Dermis microvascular lymphatic vessel endothelial cell (primary cell): Measurements from ENCODE around the gene FAM89B. TPM values are rescaled to one million over a fixed set of nuclear protein-coding genes. Genes with fewer than 3 reads are reported as not detected.

Experiments
- DNase-seq, 2 donors: peaks; one replicate each; pipeline versions ENCODE4 v3.0.0 to v3.0.0-alpha.2; 2010; ENCODE audit warnings: low read depth in 2 of 2
- total RNA-seq: library from RNA; depleted of rRNA; stranded (reverse); fragments of >200 nt; gene quantifications from 2 replicates; pipeline ENCODE4 v1.2.1, GENCODE V29; 2014

The FAM89B gene
- total RNA-seq, 1 donor from 2014 or later = 12.2 TPM

DNA sequence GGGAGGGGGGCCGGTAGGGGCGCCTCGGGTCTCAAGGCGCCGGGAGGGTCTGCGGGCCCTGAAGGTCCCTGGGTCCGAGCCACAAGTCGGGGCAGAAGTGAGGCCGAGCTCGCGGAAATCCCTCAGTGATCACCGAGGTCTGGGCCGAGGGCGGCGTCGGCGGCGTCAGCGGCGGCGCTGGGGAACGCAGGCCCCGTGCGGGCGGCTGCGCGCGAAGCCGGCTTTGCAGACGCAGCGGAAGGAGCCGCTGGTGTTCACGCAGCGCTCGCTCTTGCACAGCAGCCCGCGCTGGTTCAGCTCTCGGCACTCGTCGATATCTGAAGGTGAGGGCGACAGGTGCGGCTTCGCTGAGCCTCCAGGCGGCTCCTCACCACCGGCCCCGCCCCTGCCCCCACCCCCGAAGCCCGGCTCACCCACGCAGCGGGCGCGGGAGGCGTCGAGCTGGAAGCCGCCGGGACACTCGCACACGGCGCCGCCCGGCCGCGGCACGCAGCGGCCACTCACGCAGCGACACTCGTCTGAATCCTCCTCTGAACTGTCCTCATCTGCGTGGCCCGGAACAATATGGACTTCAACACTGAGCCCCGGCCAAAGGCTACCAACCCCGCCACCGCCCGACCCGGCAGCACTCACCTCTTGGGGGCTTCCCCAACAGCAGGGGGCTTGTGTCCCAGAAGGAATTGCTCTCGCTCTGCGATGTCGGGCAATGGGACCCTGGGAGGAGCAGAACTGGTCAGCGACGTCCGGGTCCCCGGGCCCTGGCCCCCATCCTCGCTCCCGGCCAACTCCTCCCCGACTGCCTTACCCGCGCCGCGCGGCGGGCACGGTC is 33.2 kb upstream of the FAM89B start:
- no peak for DNase-seq

DNA sequence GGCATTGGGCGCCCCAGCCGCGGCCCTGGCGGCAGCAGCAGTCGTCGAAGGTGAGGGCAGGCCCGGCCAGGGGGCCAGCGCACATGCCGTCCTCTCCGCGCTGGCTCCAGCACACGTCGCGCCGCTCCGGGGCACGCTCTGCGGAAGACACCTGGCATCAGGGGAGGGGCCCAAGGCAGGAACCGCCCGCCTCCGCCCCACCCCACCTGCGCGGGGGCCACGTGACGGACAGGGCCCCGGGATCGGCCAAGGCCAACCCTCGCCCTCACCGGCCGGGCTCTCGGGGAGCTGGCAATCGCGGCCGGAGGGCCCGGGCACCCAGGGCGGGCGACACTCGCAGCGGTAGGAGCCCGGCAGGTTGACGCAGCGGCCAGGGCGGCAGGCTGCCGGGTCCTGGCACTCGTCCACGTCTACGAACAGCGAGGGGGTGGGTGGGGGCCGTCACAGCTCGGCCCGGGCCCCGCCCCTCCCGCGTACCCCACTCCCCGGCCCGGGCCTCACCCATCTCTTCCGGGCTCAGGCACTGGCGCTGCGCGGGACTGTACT is 32.5 kb upstream of the FAM89B start:
- DNase-seq = peak in 1 of 2 donors; percentile 16

DNA sequence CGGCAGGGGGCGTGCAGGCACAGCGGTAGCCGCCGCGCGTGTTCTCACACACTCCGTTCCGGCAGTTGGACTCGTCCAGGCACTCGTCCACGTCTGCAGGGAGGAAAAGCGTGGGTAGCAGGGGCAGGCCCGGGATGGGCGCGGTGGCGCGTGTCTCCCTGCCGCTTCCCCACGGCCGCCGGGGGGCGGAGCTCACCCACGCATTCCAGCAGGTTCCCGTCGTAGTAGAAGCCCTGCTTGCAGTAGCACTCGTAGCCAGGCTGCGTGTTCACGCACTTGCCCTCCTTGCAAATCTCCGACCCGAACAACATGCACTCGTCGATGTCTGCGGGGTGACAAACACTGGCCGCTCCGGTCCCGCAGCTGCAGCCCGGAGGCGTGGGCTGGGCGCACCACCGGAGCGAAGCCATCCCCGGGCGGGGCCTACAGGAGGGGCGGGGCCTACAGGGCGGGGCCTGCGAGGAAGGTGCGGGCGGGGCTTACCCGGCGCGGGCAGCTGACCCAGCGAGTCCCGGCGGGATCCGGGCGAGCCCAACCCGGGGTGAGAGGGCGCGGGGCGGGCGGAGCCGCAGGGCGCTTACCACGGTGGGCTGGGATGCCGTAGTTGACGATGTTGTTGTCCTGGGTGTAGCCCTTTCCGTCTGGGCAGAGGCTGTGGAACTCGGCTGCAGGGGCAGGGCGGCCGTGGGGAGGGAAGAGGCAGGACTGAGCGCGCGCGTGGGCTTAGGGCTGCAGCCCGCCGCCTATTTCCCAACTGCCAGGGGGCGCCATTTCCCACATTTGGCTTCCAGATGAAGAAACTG is 31.8 kb upstream of the FAM89B start:
- DNase-seq = peak; percentile 62 to 89

DNA sequence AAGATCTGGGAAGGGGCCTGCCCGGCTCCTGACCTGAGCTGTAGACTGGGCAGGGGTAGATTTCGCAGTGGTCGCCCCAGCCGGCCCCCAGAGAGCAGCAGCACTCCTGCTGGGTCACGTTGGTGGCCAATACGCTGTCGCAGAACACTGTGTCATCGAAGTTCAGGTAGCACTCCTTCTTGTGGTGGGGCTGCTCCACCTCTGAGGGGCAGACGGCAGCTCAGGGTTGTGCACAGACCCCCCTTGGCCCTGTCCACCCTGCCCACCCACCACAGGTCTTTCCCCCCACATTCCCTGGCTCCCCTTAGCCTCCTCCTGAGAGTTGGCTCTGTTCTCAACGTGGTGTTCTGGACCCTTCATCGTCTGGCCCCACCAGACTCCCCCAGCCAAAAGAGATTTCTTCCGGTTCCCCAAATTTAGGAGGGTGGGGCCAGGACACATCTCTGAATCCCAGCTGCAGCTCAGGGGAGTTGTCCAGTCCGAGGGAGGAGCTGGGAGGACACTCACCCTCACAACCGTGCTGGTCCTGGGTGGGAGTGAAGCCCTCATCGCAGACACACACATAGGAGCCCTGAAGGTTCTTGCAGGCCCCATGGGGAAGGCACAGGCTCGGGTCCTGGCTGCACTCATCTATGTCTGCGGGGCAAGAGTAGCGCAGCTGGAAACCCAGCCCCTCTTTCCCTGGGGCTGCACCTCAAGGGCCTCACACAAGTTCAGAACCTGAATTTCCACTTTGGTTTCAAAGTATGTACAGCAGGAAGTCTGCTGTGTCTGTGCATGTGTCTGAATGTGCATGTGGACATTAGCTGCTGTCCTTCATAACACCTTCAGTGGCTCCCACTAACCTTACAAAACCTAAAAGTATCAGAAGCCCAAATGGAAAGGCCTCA is 31.0 kb upstream of the FAM89B start:
- DNase-seq = no peak

DNA sequence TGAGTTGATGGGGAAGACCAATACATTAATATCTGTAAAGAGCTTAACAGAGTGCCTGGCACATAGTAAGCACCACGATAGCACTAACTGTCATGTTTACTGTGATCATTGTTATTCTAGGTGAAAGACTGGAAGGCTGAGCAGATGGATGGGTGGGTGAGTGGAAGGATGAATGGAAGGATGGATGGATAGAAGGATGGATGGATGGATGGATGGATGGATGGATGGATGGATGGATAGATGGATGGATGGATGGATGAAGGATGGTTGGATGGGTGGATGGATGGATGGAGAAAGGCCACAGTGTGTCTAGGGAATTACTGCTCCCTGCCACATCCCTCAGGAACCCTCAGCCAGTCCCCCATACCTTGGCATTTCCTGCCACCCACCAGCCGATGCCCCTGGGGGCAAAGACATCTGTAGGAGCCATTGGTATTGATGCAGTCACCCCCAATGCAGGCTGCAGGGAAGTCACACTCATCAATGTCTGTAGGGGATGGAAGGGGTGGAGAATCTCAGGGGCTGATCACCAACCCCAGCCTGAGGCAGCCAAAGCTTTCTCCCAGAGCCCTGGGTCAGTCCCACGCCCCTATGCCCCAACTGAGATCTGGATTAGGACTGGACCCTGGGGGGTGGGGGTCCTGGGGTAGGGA is 29.5 kb upstream of the FAM89B start:
- no peak for DNase-seq

DNA sequence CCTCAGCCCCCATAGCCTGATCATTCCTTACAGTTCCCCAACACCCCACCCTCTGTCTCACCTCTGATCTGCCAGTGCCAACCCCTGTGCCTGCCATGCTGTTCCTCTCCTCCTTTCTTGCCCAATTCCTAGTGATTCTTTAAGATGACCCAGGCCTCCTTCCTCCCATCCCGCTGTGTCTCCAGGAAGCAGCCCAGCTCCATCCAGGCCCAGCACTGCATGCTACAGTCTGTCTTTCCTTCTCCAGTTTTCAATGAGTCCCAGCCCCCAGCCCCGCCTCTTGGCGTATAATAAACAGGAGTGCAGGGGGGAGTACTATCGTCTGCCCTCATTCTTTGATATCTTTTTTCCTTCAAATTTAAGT is 26.5 kb upstream of the FAM89B start:
- DNase-seq = no peak

DNA sequence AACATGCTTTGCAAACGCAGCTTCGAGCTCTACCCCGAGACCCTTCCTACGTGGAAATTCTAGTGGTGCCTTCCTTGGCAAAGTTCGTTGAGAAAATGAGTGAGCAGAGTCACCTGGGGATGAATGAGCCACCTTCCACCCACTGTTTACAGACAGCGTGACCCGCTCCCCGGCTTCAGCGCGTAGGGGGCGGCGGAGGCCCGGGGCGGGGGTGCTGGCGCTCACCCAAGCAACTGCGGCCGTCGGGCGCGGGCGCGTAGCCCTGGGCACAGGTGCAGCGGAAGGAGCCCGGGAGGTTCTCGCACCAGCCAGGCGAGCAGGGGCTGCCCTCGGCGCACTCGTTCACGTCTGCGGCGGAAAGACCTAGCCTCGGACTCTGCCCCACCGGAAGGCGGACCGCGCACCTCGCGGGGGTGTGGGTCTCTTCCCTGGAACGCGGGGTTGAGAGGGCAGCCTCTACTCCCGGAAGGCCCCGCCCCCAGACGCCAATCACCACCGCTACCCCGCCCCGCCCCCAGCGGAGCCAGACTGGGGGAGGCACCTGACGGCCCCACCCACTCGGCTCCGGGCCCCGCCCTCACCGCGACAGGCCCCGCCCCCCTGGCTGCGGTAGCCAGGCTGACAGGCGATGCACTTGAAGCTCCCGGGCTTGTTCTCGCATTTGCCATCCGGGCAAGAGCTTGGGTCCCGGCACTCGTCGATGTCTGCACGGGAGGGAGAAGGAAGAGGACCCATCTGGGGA is 25.9 kb upstream of the FAM89B start:
- DNase-seq = peak; percentile 36 to 70

DNA sequence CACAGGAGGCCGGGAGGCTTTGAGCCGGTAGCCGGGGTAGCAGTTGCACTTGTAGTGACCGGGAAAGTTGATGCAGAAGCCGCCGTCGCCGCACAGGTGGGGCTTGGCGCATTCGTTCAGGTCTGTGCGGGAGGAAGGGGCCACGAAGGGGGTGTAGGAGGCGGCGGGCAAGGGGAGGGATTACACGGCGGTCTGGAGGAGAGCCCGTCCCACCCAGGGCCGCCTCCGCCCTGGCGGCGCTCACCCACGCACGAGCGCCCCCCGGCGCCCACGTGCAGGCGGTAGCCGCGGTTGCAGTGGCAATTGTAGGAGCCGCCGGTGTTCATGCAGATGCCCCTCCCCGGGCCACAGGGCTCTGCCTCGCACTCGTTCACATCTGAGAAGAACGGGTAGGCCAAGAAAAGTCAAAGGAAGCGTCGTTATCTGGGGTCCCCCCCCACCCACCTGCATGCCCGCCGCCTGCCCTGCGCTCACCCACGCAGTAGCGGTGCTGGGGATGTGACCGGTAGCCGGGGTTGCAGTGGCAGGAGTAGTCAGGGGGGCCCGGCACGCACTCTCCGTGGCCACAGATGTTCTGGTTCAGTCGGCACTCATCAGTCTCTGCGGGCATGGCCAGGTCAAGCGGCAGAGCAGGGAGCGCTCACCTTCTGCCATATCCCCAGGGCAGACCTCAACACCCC is 24.8 kb upstream of the FAM89B start:
- no peak for DNase-seq

DNA sequence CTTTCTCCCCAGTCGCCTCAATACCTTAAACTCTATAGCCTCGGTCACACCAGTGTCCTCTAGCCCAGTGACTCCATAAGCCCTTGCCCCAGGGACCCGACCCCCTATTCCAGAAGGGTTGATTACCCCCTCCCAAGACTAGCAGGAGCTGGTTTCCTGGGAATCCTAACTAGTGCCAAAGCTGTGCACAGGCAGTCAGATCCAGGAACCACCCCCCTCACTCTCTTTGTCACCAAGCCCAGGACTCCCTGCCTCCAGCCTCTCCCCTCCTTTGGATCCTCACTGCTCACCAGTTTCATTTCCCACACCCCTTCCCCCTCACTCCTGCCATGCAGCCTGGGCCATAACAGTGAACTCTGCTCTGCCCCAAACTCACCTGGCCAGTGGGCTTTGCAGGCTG is 23.9 kb upstream of the FAM89B start:
- DNase-seq = no peak

DNA sequence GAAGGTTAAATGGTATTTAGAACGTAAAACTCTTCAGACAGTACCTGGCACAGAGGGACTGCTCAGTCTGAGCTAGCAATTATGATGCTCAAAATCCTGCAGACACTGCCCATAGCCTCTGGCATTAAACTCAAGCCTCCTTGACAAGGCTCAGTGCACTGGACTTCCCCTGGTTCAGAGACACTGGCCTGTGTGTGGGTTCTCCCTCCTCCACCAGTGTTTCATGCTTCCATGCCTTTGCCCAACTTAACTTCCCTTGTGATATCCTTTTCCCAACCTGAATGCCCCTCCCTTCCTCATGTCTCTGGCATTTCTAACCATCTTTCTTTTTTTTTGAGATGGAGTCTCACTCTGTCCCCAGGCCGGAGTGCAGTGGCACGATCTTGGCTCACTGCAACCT is 23.2 kb upstream of the FAM89B start:
- DNase-seq = no peak

DNA sequence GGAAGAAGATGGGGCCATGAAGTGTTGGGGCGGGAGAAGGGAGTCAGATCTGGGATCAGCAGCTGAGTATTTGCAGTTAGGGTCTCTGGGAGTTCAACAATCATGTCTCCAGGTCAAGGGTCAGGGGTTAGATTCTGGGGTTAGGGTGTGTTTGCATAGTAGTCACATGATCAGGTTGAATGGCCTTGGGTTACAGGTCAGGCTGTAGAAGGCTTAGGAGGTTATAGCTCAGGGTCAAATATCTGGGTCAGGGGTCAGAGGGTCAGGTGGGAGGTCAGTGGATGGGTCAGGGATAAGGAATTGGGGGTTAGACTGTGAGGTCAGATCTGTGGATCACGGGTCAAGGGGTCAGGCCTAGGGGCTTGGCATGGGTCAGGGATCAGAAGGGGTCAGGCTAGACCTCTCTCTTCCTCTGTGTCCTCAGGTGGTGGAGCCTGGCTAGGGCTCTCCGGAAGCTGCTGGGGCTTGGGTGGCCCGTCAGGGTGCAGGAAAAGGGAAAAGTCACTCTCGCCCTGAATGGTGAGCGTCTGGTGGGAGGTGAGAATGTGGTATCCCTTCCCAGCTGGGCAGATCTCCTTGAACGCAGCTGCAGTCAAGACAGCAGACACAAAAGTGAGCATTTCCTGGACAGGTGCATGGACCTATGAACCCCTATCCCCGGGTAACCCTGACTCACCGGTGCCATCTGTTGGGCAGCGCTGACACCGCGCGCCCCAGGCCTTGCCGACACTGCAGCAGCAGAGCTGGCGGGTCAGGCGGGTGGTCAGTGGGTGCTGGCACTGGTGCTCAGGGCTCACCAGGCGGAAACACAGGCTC is 20.6 kb upstream of the FAM89B start:
- DNase-seq = peak in 1 of 2 donors; percentile 58

DNA sequence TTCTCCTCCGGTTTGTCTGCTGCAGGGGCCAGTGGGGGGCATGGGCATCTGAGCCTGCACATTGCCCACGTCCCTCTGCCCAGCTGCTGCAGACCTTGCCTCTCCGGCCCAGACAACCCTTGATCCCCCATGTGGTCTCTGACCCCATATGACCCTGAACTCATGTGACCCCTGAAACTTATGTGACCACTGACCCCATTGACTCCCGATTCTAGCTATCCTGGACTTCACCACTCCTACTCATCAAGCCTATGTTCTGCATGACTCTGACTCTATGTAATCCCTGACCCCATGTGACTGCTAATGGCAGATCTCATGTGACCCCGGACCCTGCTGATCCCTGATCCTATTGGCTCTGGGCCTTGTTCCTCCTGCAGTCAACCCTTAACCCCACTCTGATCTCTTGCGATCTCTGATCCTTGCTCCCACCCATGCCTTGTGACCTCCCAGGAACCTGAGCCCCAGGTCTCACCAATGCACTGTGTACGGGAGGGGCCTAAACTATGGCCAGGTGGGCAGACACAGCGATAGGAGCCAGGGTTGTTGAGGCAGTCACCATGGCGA is 19.9 kb upstream of the FAM89B start:
- DNase-seq = no peak

DNA sequence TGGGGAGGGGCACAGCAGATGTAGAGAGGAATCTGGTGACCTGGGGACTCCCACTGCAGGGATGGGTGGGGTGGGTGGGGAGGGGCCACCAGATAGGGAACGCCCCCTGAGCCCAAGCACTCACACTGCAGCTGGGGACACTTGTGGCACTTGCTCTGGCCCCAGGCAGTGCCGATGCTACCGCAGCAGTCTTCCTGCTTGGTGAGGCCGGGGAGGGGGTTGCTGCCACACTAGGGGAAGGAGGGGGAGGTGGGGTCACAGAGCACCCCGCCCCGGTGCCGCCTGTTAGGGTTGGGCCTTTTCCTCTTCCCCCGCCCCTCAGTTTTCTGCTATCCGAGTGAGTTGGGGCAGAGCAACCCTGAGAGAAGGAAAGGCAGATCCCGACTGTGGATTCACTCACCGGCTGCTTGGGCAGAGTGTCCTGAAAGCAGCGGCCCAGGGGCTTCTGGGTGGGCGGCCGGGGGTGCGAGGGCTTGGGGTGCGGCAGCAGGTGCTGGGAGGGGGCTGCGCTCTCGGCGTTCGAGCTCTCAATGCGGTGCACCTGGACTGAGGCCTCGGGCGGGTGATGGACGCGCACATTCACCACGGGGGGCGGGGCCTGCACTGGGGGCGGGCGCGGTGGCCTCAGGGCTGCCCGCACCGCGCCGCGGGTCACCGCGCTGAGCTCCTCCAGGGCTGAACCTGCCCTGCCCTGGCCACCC is 18.9 kb upstream of the FAM89B start:
- no peak for DNase-seq

DNA sequence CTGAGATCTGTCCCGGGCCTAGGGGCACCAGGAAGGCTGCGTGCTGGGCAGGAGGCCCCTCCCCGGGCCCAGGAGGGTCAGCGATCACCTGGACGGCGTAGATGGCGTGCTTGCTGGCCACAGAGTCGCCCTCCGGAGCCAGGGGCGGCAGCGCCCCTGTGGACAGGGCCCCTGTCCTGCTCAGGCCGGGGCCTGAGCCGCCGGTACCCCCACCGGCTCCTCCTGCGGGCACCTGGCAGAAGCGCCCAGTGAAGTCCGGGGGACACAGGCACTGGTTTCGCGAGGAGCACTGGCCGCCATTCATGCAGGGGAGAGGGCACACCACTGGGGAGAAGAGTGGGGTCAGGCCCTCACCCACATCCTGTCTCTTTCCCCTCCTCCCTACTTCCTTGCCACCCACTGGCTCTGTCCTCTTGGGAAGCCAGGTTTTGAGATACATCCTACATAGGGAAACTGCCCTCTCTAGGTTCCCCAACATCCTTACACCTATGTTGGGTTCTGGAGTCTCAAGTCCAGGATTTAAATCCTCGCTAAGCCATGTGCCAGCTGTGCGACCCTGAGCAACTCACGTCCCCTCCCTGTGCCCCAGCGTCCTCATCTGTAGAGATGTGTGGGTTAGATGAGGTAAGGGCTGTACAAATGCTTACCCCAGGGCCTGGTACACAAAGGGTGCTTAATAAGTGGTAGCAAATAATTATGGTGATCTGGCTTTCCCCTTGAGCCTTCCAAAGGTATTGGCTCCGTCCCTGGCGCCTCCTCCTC is 18.1 kb upstream of the FAM89B start:
- DNase-seq = no peak

DNA sequence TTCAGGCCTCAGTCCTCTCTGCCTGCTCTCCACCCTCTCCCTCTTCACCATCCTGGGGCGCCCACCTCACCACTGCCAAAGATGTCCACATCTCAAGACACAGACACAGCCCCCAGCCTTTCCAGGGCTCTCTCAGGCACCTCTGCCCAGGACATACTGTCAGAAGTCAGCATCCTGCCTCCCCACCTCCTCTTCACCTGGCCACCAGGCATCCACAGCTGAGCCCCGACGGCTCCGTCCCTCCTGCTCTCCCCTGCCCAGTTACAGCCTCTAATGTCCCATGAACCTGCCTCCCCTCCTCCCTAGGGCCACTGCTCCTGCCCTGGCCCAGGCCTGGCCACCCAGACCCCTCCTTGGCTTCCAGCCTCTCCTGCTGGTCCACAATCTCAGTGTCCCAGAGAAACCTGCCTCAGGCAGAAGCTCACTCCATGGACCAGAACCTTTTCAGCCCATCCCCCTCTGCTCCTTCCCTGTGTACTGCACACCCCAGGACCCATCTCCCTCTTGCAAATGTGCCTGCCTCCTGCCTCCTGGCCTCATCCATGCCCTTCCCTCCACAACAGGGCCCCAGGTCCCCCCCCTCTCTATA is 17.4 kb upstream of the FAM89B start:
- no peak for DNase-seq

DNA sequence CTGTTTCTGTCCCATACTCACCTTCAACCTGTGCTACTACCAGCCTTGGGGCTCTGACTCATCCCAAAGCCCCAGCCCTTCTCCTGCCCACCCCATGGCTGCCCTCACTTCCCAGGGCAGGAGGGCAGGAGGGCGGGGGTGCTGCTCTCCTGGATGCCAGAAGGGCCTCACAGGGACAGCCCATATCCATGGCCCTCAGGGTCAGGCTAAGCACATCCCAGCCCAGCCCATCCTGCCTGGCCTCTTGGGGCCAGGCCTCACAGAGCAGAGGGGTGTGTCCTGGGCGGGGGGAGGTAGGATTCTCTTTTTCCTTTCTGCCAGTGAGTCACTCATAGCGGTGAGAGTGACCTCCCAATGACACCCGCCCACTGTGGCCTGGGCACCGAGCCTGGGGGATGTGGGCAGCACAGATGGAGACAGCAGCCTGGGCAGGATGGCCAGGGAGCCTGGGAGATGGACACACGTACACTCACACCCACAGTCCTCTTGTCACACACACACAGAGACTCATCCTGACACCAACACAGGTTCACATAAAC is 16.6 kb upstream of the FAM89B start:
- DNase-seq = peak; percentile 54 to 82
